HepG2 (cell line): ENCODE data around the gene SLC28A3. TPM values are rescaled to one million over a fixed set of nuclear protein-coding genes. Genes with fewer than 3 reads are reported as not detected.

Source experiments
- ATAC-seq: fragments of 200-7000 bp; cut with Tn5 transposase; 3 replicates; pipeline ENCODE4 v1.9.1; 2020; ENCODE audit warnings: mild to moderate bottlenecking, moderate library complexity
- BruUV-seq: library from RNA; stranded (reverse); fragments of 400-500 nt; replicated peaks from 2 replicates; lab custom pipeline; 2021; lab: Mats Ljungman, UMichigan
- CTCF ChIA-PET: fragments of 300-600 bp; formaldehyde crosslinking; extraction: SDS; loops from one replicate; lab custom pipeline; 2021; ENCODE audit warnings: low total read pairs, inconsistent platforms, low intra/inter-chr PET ratio; lab: Yijun Ruan, JAX
- POLR2A ChIA-PET: fragments of 350-600 bp; sonication (Branson Sonifier 250); formaldehyde crosslinking; loops from one replicate; lab custom pipeline; 2020; ENCODE audit warnings: antibody characterized with exemption, inconsistent platforms; lab: Yijun Ruan, JAX
- DNase-seq: peaks from one replicate; pipeline ENCODE4 v3.0.0-alpha.2; 2015; ENCODE audit warnings: low spot score
- FAIRE-seq: peaks from 3 replicates; lab custom pipeline; 2011; peaks lifted over from hg19 to GRCh38; lab: Jason Lieb, UNC
- H2AFZ ChIP-seq: one replicate; pipeline ENCODE4 v1.6.1; 2011; ENCODE audit warnings: low read length, inconsistent platforms
- H3K27ac ChIP-seq: fragments of 300-600 bp; 3 replicates; pipeline ENCODE4 v1.8.0; 2011; ENCODE audit warnings: mixed run types, mild to moderate bottlenecking, mixed read lengths, low read length, inconsistent platforms; ENCODE audit not compliant: insufficient read depth; ENCODE audit errors: extremely low read length
- H3K27me3 ChIP-seq, 2 experiments: fragments of 200-600 bp in 1 of 2; 2 replicates in 1 of 2; 3 replicates in 1 of 2; pipeline versions ENCODE4 v1.6.0 to v1.8.0; 2011; ENCODE audit warnings: low read length in 2 of 2, mild to moderate bottlenecking in 2 of 2, moderate library complexity in 2 of 2, inconsistent platforms in 1 of 2; ENCODE audit not compliant: insufficient read depth in 2 of 2, control insufficient read depth in 1 of 2
- H3K36me3 ChIP-seq, 2 experiments: fragments of 200-600 bp in 1 of 2; replicated peaks in 1 of 2; 2 replicates in 1 of 2; 3 replicates in 1 of 2; pipeline versions ENCODE4 v1.5.1 to v1.8.0; 2011; ENCODE audit warnings: low read length in 2 of 2, inconsistent platforms in 1 of 2; ENCODE audit not compliant: insufficient read depth in 2 of 2, control insufficient read depth in 1 of 2
- H3K4me1 ChIP-seq: 2 replicates; pipeline ENCODE4 v1.5.1; 2012; ENCODE audit warnings: low read length, inconsistent platforms; ENCODE audit not compliant: insufficient read depth
- H3K4me2 ChIP-seq: 2 replicates; pipeline ENCODE4 v1.6.0; 2011; ENCODE audit warnings: low read depth, low read length, inconsistent platforms
- H3K4me3 ChIP-seq, 3 experiments: fragments of 200-600 bp in 1 of 3; sonication (generic), shearing (Covaris generic) in 1 of 3; replicated peaks in 1 of 3; 2 replicates each; pipeline ENCODE4 v1.5.1; 2011 to 2016; ENCODE audit warnings: low read length in 3 of 3, inconsistent platforms in 2 of 3, low read depth in 2 of 3, mild to moderate bottlenecking in 2 of 3, control low read depth in 1 of 3, mixed read lengths in 1 of 3; ENCODE audit not compliant: insufficient read depth in 1 of 3
- H3K79me2 ChIP-seq: one replicate; pipeline ENCODE4 v1.6.1; 2011; ENCODE audit warnings: low read length, inconsistent platforms; ENCODE audit not compliant: insufficient read depth
- H3K9ac ChIP-seq: 2 replicates; pipeline ENCODE4 v1.6.0; 2011; ENCODE audit warnings: mild to moderate bottlenecking, low read depth, low read length, inconsistent platforms; ENCODE audit not compliant: insufficient read depth
- H3K9me3 ChIP-seq: 2 replicates; pipeline ENCODE4 v1.5.1; 2012; ENCODE audit warnings: mild to moderate bottlenecking, low read length
- H4K20me1 ChIP-seq: 2 replicates; pipeline ENCODE4 v1.6.0; 2011; ENCODE audit warnings: inconsistent platforms, mild to moderate bottlenecking, low read length, moderate library complexity; ENCODE audit not compliant: insufficient read depth
- CBX2 ChIP-seq, 2 experiments: fragments of 200-600 bp in 1 of 2; sonication (generic); formaldehyde crosslinking in 1 of 2; IDR thresholded peaks; 2 replicates each; pipeline versions ENCODE4 v1.7.0 to v1.8.1; 2018 to 2022; ENCODE audit warnings: low read depth in 2 of 2, low read length in 1 of 2, mild to moderate bottlenecking in 1 of 2, missing genetic modification reagents in 1 of 2
- IRX3 ChIP-seq: sonication (generic); formaldehyde crosslinking; IDR thresholded peaks from 2 replicates; pipeline ENCODE4 v1.8.1; 2023; ENCODE audit warnings: mild to moderate bottlenecking, low read depth, missing genetic modification reagents, borderline replicate concordance
- ZBTB20 ChIP-seq: sonication (generic); formaldehyde crosslinking; IDR thresholded peaks from 2 replicates; pipeline ENCODE4 v1.8.1; 2023; ENCODE audit warnings: missing genetic modification reagents, low read depth, mild to moderate bottlenecking, borderline replicate concordance
- ZBTB39 ChIP-seq: sonication (generic); formaldehyde crosslinking; IDR thresholded peaks from 2 replicates; pipeline ENCODE4 v1.5.0; 2020; ENCODE audit warnings: missing genetic modification reagents
- ZNF337 ChIP-seq: sonication (generic); formaldehyde crosslinking; IDR thresholded peaks from 2 replicates; pipeline ENCODE4 v1.5.1; 2020; ENCODE audit warnings: missing genetic modification reagents, low read depth, mild to moderate bottlenecking, borderline replicate concordance
- ZNF546 ChIP-seq: sonication (generic); formaldehyde crosslinking; conservative IDR thresholded peaks from 2 replicates; pipeline ENCODE4 v1.8.1; 2023; ENCODE audit warnings: mild to moderate bottlenecking, missing genetic modification reagents
- WGBS: methylation state at CpG from one replicate; pipeline ENCODE4 v1.1.6; 2017; ENCODE audit warnings: low lambda C conversion rate; 5-methylcytosine and 5-hydroxymethylcytosine counted together
- in situ Hi-C: cut with HindIII; loops from 2 replicates; pipeline ENCODE4 v1.10.0; 2017; ENCODE audit warnings: low pct_unique_long_range_greater_than_20kb; ENCODE audit not compliant: extremely low pct_ligation_motif_present
- intact Hi-C: fragments of 100-400 bp; cut with micrococcal nuclease; formaldehyde crosslinking; loops from one replicate; pipeline ENCODE4 v1.10.0; 2022; ENCODE audit not compliant: unreplicated experiment
- polyA plus RNA-seq, 8 experiments: library from polyadenylated mRNA; depleted of rRNA in 3 of 8; stranded (reverse) in 7 of 8; unstranded in 1 of 8; fragments of >200 nt; fragmentation: Illumina TruSeq in 4 of 8; extraction: Trizol in 4 of 8; gene quantifications; 2 replicates each; pipeline versions ENCODE4 v1.2.1 to v1.2.3, GENCODE V29; 2011 to 2016; ENCODE audit warnings: low read depth in 4 of 8, missing spikeins in 1 of 8, mixed read lengths in 1 of 8; ENCODE audit not compliant: insufficient read depth in 1 of 8
- total RNA-seq, 5 experiments: library from RNA; depleted of rRNA; stranded (reverse); fragments of >200 nt; fragmentation: Illumina TruSeq; extraction: Trizol; gene quantifications; 2 replicates each; pipeline ENCODE4 v1.2.3, GENCODE V29; 2016; ENCODE audit warnings: low read depth in 1 of 5

Gene SLC28A3
- total and polyA plus RNA-seq, 2 of the 13 experiments (the other 11 are each of a cell fraction or from before 2014, with no cell fraction given): not detected

- H3K27ac ChIP-seq: no peak overlapping the region
- H3K79me2 ChIP-seq: no peaks in the 10 kb centered on the region
- no peak overlapping the region for H3K9ac ChIP-seq
- no peaks in the 10 kb centered on the region for H3K9me3 ChIP-seq
- intact Hi-C loops (no loop called here), in situ Hi-C loops (no loop called here)
- TF ChIP-seq ZNF546 (CRISPR knock-in tag): no peak
- no peak for TF ChIP-seq CBX2 (IDR thresholded peaks at IDR 0.05; ENCODE audit: low read depth, low read length)
- no peak for TF ChIP-seq CBX2 (CRISPR knock-in tag; IDR thresholded peaks at IDR 0.05; ENCODE audit: low read depth)
- no peak for TF ChIP-seq ZBTB39 (CRISPR knock-in tag)
- no peak for TF ChIP-seq IRX3 (CRISPR knock-in tag)
- no peak for TF ChIP-seq ZNF337 (CRISPR knock-in tag)
- TF ChIP-seq ZBTB20 (CRISPR knock-in tag): no peak
- H3K4me2 ChIP-seq: no peak overlapping the region
- 36% methylated on average over 5 of the region's 5 CpGs for WGBS
- H2AFZ ChIP-seq: no peak overlapping the region
- no peak for FAIRE-seq
- no peaks in the 10 kb centered on the region for H3K36me3 ChIP-seq
- H3K4me3 ChIP-seq: no peak overlapping the region
- no TSS peak for BruUV-seq
- H3K4me1 ChIP-seq: no peaks in the 10 kb centered on the region
- H3K27me3 ChIP-seq: 0 out of 5 replicates have a peak, but pooled peaks cover 0 to 3% of the 10 kb centered on the region in 2 experiments
- no peak for ATAC-seq
- H4K20me1 ChIP-seq: no peaks in the 10 kb centered on the region
- ChIA-PET POLR2A (no interaction called here), CTCF (no interaction called here)
- DNase-seq: no peak
Observed at GRCh38 chr9:84331119-84331809, 9.3 kb downstream of the SLC28A3 start.
